SU-DHL-6 (cell line): ENCODE measurements around the gene FAM120A.

Source experiments
- H2AFZ ChIP-seq: fragments of 200-600 bp; sonication (generic); 2 replicates; pipeline ENCODE4 v1.6.1; 2014; ENCODE audit warnings: low read depth, mild to moderate bottlenecking, moderate library complexity, mixed read lengths, antibody characterized with exemption, low read length; ENCODE audit not compliant: severe bottlenecking
- H3F3A ChIP-seq: fragments of 200-600 bp; shearing (Covaris generic); 2 replicates; pipeline ENCODE4 v1.6.0; 2016; ENCODE audit warnings: antibody characterized with exemption, mild to moderate bottlenecking; ENCODE audit not compliant: insufficient read depth
- H3K27ac ChIP-seq: fragments of 200-600 bp; sonication (generic); 2 replicates; pipeline ENCODE4 v1.5.1; 2016; ENCODE audit warnings: low read depth, mild to moderate bottlenecking, low read length, moderate library complexity, mixed read lengths
- H3K27me3 ChIP-seq: fragments of 200-600 bp; sonication (generic), shearing (Covaris generic); 2 replicates; pipeline ENCODE4 v1.6.0; 2014; ENCODE audit warnings: mild to moderate bottlenecking, low read length
- H3K36me3 ChIP-seq: fragments of 200-600 bp; sonication (generic); 2 replicates; pipeline ENCODE4 v1.6.1; 2014; ENCODE audit warnings: mild to moderate bottlenecking, low read length, mixed read lengths
- H3K4me2 ChIP-seq: fragments of 300-600, 200-600 bp; shearing (Covaris generic), sonication (generic); 2 replicates; pipeline ENCODE4 v1.6.0; 2014; ENCODE audit warnings: low read length, low read depth, mild to moderate bottlenecking; ENCODE audit not compliant: poor library complexity, severe bottlenecking
- H3K4me3 ChIP-seq: fragments of 200-600 bp; sonication (generic); 2 replicates; pipeline ENCODE4 v1.5.1; 2014; ENCODE audit warnings: antibody characterized with exemption, low read length, mild to moderate bottlenecking, mixed read lengths; ENCODE audit not compliant: insufficient read depth, poor library complexity, severe bottlenecking
- H3K79me2 ChIP-seq: fragments of 200-600 bp; sonication (generic); 2 replicates; pipeline ENCODE4 v1.6.1; 2014; ENCODE audit warnings: mild to moderate bottlenecking, low read length, moderate library complexity; ENCODE audit not compliant: insufficient read depth
- H3K9ac ChIP-seq: fragments of 200-600 bp; sonication (generic); 2 replicates; pipeline ENCODE4 v1.7.0; 2014; ENCODE audit warnings: mild to moderate bottlenecking, low read length
- H3K9me2 ChIP-seq: fragments of 200-600 bp; sonication (generic); replicated peaks from 2 replicates; pipeline ENCODE4 v1.6.1; 2014; ENCODE audit warnings: low read length; ENCODE audit not compliant: insufficient read depth
- H3K9me3 ChIP-seq: fragments of 200-600 bp; sonication (generic); 2 replicates; pipeline ENCODE4 v1.6.1; 2014; ENCODE audit warnings: low read length, mixed read lengths; ENCODE audit not compliant: insufficient read depth
- H4K20me1 ChIP-seq: fragments of 200-600 bp; sonication (generic); 2 replicates; pipeline ENCODE4 v1.6.1; 2014; ENCODE audit warnings: low read depth, mild to moderate bottlenecking, antibody characterized with exemption, low read length, moderate library complexity, mixed read lengths
- CTCF ChIP-seq: fragments of 200-600 bp; sonication (generic); IDR thresholded peaks from one replicate; pipeline ENCODE4 v1.5.1; 2017; ENCODE audit warnings: antibody characterized with exemption, mild to moderate bottlenecking, low read length, moderate library complexity; ENCODE audit not compliant: insufficient read depth, poor library complexity, severe bottlenecking
- EZH2phosphoT487 ChIP-seq: fragments of 200-600 bp; sonication (generic), shearing (Covaris generic); conservative IDR thresholded peaks from 2 replicates; pipeline ENCODE4 v1.6.1; 2018; ENCODE audit warnings: mild to moderate bottlenecking, antibody characterized with exemption, low read length, moderate library complexity, mixed read lengths

The FAM120A gene

GRCh38 chr9:93523518-93524144, 72.1 kb downstream of the FAM120A start:
- Histone ChIP-seq H3K9me2 (no peaks in the 10 kb centered on the region), H3K4me3 (no peak overlapping the region), H3K27me3 (no peaks in the 10 kb centered on the region), H2AFZ (no peak overlapping the region), H3K36me3 (peaks cover 12% of the 10 kb centered on the region; the same call in 1 of the 2 replicates), H3K9ac (no peak overlapping the region), H3F3A (no peaks in the 10 kb centered on the region), H3K27ac (no peak overlapping the region), H3K9me3 (no peaks in the 10 kb centered on the region), H3K79me2 (no peaks in the 10 kb centered on the region; the same call in 1 of the 2 replicates), H3K4me2 (no peak overlapping the region), H4K20me1 (no peaks in the 10 kb centered on the region)
- TF ChIP-seq EZH2phosphoT487 (no peak), CTCF (no peak)

DNA sequence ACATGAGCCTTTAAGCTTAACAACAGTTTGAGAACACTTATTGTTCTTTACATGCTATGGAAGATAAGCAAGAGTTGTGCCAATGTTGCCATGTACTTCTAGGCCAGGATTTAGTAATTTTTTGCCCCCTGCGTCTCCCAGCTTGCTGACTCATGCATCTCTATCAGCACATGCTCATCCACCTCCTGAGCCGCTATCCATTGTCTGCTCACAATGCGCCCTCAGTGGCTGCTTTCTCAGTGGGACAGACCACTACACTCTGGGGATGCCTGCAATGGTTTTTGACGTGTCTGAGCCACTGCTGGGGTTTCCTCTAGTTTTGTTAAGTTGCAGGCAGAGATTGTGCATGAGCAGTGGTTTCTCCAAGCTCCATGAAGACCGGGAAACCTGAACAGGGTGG, 74.0 kb downstream of the FAM120A start:
- Histone ChIP-seq H3K4me2 (no peak overlapping the region), H3K27me3 (no peaks in the 10 kb centered on the region), H3K36me3 (peaks cover 26% of the 10 kb centered on the region; the same call in 1 of the 2 replicates), H3K9me3 (no peaks in the 10 kb centered on the region), H3K27ac (no peak overlapping the region), H3K9me2 (no peaks in the 10 kb centered on the region), H3K79me2 (no peaks in the 10 kb centered on the region; the same call in 1 of the 2 replicates), H3K4me3 (no peak overlapping the region), H3K9ac (no peak overlapping the region), H4K20me1 (no peaks in the 10 kb centered on the region), H2AFZ (no peak overlapping the region), H3F3A (no peaks in the 10 kb centered on the region)
- no peak for TF ChIP-seq CTCF
- no peak for TF ChIP-seq EZH2phosphoT487

DNA sequence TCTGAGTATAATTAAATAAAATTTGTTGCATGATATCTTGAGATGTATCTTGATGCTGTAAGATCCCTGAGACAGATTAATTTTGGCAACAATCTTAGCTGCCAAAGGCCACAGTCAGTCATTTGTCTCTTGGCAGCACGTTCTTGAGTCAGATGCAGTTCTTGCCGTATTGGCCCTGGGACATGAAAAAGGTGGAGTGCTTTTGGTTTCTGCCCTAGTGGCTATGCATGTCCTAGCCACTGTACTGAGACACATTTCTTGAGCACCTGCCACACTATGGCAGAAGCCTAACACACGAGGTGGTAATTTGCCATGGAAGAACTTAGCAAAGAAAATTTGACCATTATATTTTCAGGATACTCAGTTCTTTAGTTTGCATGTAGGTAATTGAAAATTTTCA, 79.9 kb downstream of the FAM120A start:
- Histone ChIP-seq H3K9me2 (no peaks in the 10 kb centered on the region), H3K4me2 (no peak overlapping the region), H3K79me2 (no peaks in the 10 kb centered on the region), H2AFZ (no peak overlapping the region), H3K27ac (no peak overlapping the region), H3K27me3 (no peaks in the 10 kb centered on the region), H3K36me3 (peaks cover 48% of the 10 kb centered on the region), H3K9me3 (no peaks in the 10 kb centered on the region), H3F3A (no peaks in the 10 kb centered on the region), H3K9ac (no peak overlapping the region), H3K4me3 (no peak overlapping the region), H4K20me1 (no peaks in the 10 kb centered on the region)
- TF ChIP-seq EZH2phosphoT487 (no peak), CTCF (no peak)
